Posterior vena cava (tissue), 2 donors: ENCODE data around the gene LBX2. TPM values are rescaled to one million over a fixed set of nuclear protein-coding genes. Genes with fewer than 3 reads are reported as not detected.

Experiments
- DNase-seq: peaks from one replicate; pipeline ENCODE4 v3.0.0-alpha.2; 2020; ENCODE audit warnings: low spot score
- intact Hi-C, 2 donors: fragments of 100-400 bp; cut with DNase I; formaldehyde crosslinking; loops; one replicate each; pipeline versions ENCODE4 v1.14.1 to v1.14.2; 2022 to 2023
- total RNA-seq, 2 donors: library from RNA; stranded (reverse); fragmentation: NEBNext Ultra II Directional; extraction: Animal tissue kit (Norgen Biotek cat#: 25700); gene quantifications; one replicate each; pipeline ENCODE4 v1.2.1, GENCODE V29; 2021
- donor health status: DM: yes; HTN: yes; CAD: no.
- donor health status: DM: yes; HTN: yes; CAD: no.

Gene LBX2
- total RNA-seq, 2 donors from 2014 or later: 1.5 TPM; not detected in 1

- no peak for DNase-seq
- intact Hi-C loops: no loop called here
These were observed 29.4 kb upstream of the LBX2 start for GRCh38 chr2:74528600-74529356.

- intact Hi-C loops: no loop called here
These were observed 28.3 kb upstream of the LBX2 start for GRCh38 chr2:74527741-74528140.

DNA sequence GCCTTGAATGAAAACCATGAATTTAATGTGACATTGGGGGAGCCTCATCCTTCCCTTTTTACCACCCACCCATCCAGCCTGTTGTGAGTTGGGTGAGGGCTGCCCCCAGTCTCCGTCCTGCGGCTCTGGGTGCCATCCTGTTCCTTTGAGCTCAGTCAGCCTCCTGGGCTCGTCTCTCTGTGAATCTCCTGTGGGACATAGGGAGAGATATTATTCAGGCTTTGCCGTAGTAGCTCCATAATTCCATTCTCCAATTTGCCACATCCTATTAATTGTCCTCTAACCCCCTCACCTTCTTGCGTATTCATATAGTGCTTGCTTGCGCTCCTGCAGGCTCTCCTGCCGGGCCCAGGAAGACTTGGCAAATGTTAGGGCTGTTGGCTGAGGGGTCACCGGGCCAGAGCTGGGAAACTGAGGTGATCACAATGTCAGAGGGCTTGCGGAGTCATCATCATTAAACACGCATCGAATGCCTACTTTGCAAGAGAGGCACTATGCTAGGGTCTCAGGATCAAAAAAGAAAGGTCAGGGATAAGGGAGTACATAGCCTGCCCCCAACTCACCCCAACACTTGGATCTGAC is 27.3 kb upstream of the LBX2 start:
- intact Hi-C loops: no loop called here
- DNase-seq: no peak

More at GRCh38 chr2:74527741-74528140, 28.3 kb upstream of the LBX2 start:
- no peak for DNase-seq

- intact Hi-C loops: no loop called here
- DNase-seq: peak; percentile 38
These were observed 26.6 kb upstream of the LBX2 start, which contains the start of gene DQX1 for GRCh38 chr2:74525717-74526648. DQX1 (minus strand) TSS chr2:74526231; CDS start chr2:74525729, 502 bp downstream.

DNA sequence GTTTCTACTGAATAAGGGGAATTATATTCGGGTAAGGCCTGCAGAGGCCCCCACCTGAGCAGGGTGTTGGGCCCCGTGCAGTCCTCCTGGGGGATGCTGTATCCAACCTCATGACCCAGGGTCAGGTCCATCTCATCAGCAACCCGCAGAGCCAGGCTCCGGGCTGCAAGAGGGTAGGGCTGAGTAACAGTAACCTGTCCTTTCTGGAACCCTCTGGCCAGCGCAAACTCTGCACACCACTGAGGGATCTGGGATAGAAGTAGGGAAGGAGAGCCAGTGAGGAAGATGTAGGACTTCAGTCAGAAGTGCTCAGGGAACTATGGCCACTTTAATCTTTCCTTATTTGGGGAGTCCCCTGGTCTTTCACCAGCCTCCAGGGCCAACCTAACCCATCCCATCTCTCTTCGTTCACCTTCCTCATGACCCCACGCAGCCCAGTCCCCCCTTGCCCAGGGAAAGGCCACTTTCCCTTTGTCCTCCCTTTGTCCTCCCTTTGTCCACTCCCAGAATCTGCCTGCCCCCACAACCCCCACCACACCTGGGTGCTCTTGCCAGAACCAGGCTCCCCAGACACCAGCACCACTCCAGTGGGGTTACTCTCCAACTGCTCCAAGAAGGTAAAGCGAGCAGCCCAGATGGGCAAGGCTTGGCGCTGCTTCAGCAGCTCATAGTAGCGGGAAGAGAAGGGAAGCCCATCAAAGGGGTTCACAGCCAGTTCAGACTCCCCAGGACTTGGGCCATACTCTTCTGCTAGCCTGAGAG is 25.7 kb upstream of the LBX2 start:
- DNase-seq: no peak
- intact Hi-C loops: no loop called here

DNA sequence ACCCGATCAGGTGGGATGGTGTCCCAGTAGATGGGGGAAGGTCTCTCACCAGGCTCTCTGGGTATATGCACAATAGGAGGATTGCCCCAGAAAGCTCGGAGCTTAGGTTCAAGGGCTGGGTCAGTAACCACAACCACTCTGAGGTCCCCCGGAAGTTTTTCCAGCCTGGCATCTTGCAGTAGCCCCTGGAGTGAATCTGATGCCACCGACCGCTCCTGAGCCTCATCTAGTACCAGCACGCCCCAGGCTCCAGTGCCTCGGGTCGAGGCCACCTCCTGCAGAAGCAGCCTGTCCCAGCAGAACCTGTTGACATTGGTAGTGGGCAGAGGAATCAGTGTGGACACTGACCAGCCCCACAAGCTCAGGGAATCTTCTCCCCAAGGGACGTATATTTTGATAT is 24.6 kb upstream of the LBX2 start:
- no peak for DNase-seq
- intact Hi-C loops: no loop called here

DNA sequence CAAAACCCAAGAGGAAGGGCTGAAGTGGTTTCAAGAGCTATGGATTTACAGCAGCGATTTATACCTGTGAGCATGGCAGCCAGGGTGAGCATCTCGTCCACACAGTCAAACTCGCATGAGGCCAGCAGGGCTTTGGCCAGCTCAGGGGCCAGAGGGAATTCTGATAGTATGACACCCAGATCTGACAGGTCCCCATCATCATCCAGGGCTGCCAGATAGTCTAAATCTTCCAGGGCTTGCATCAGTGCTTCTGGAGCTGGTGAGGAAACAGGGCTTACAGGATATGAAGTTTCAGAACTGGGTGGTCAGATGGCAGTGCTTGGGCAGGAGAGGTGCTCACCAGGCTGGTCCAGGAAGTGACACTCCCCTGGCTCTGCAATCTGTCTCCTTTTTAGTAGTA is 23.1 kb upstream of the LBX2 start:
- no peak for DNase-seq
- intact Hi-C loops: no loop called here

DNA sequence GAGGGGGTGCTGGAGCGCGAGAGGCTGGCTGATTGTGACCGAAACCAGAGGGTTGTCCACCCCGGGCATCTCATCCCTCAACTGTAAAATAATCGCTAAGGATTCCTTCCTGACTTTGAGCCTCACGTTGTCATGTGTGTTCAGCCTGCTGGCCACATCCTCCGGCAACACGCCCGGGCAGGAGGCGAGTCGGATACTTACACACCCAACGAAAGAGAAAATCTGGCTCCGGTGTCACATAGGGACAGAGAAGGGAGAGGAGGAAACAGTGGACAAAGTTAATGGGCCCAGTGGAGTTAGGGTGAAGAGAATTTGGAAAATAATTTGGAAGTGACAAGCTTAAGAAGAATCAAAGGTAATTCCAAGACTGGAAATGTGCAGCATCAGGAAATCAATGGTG is 17.2 kb upstream of the LBX2 start:
- intact Hi-C loops: no loop called here
- no peak for DNase-seq

- intact Hi-C loops: no loop called here
- peak; percentile 90 for DNase-seq
These were observed 16.7 kb upstream of the LBX2 start for GRCh38 chr2:74515981-74516633.

GRCh38 chr2:74515271-74515980 is 16.0 kb upstream of the LBX2 start:
- intact Hi-C loops: no loop called here
- peak; percentile 73 for DNase-seq

DNA sequence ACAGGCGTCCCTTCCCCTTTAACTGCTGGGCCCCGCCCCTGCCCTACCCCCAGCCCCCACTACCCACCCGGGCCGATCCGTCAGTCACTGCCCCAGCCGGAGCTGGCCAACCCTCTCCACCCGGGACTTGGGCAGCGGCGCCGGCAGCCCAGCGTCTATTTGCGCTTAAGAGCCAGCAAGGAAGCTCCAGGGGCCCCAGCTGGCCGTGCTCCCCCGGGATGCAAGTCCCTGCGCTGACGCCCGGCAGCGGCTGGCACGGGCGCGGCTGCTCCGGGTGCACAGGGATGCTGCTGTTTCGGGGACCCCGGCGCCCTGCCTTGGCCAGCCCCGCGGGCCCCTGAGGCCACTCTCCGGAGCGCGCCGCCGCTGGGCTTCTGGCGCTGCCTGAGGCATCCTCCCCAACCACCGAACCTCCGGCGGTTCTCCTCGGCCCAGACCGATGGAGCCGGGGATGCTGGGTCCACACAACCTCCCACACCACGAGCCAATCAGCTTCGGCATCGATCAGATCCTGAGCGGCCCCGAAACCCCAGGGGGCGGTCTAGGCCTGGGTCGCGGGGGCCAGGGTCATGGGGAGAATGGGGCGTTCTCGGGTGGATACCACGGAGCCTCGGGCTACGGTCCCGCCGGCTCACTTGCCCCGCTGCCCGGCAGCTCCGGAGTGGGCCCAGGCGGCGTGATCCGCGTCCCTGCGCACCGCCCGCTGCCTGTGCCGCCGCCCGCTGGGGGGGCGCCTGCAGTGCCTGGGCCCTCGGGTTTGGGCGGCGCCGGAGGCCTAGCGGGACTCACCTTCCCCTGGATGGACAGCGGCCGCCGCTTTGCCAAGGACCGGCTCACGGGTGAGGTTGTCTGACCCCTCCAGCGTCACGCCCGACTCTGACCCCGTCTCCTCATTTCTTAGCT is 15.2 kb upstream of the LBX2 start, which contains the start of gene TLX2:
Gene TLX2, plus strand, starts transcription at position 83 of the 903 bp plus-strand sequence. Its CDS starts 357 bp downstream, at position 440.
- peak; percentile 78 for DNase-seq

GRCh38 chr2:74513605-74514367 is 14.4 kb upstream of the LBX2 start:
- intact Hi-C loops: no loop called here
- DNase-seq: peak; percentile 81

More for the DNA sequence above, 15.2 kb upstream of the LBX2 start, which contains the start of gene TLX2:
- intact Hi-C loops: no loop called here

DNA sequence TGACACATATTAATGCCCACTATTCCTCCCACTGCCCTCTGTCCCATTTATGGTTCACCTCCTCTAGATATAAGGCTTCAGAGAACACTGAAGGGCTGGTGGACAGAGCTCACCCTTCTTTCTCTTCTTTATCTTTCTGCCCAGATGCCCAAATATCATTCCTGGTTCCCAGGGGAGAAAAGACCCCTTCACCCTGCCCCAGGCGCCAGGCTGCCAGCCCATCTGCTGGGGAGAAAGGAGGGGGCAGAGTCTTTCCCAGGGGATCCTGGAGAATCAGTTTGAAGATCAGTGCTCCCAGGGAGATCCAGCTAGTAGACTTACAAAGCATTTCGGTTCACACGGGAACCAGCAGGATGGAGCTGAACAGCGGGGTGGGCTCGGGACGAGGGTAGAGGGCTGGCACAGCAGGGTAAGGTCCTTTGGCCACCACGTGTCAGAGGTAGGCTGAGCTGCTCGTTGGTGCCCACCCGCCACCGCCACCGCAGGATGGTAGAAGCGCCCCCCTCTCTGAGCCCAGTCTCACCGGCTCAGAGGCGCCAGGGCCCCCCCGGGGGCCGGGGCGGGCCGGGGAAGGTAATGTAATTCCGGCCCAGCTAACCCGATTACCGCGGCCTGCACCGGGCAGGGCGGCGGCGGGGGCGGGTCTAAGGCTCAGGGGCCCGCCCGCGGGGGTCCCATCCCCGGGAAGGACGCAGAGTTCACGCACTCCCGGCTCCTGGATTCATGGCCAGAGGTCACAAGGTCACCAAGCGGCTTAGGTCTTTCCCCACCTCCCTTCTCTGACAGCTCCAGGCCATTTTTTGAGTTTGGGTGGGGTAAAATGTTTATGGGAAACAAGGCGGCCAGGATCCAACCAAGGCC is 13.6 kb upstream of the LBX2 start:
- intact Hi-C loops: no loop called here
- no peak for DNase-seq

GRCh38 chr2:74511104-74511989 is 11.9 kb upstream of the LBX2 start:
- peak; percentile 37 for DNase-seq
- intact Hi-C loops: no loop called here
